Gastrocnemius medialis (tissue), 4 donors: ENCODE data around the gene LONP1. TPM values are rescaled to one million over a fixed set of nuclear protein-coding genes. Genes with fewer than 3 reads are reported as not detected.

ENCODE experiments used
- ATAC-seq, 2 donors: fragments of 150-250 bp; one replicate each; pipeline ENCODE4 v1.9.1; 2016
- DNase-seq, 2 donors: peaks; one replicate each; pipeline ENCODE4 v3.0.0-alpha.2; 2019
- H3K27ac ChIP-seq, 4 donors: fragments of 200-600 bp; sonication (generic); 1 replicate in 1 of 4; 2 replicates in 3 of 4; pipeline ENCODE4 v1.5.1; 2016 to 2018; ENCODE audit warnings: mild to moderate bottlenecking in 2 of 4, moderate library complexity in 1 of 4
- H3K27me3 ChIP-seq, 3 donors: fragments of 200-600 bp; sonication (generic) in 2 of 3; 1 replicate in 1 of 3; 2 replicates in 2 of 3; pipeline versions ENCODE4 v1.5.1 to v1.6.0; 2016 to 2019; ENCODE audit warnings: mild to moderate bottlenecking in 1 of 3, moderate library complexity in 1 of 3
- H3K36me3 ChIP-seq, 2 donors: fragments of 200-600 bp; sonication (generic) in 1 of 2; one replicate each; pipeline ENCODE4 v1.5.1; 2017 to 2018
- H3K4me1 ChIP-seq, 2 donors: fragments of 200-600 bp; sonication (generic) in 1 of 2; one replicate each; pipeline ENCODE4 v1.5.1; 2016 to 2017; ENCODE audit warnings: mild to moderate bottlenecking in 2 of 2
- H3K4me3 ChIP-seq, 4 donors: fragments of 200-600 bp; sonication (generic) in 3 of 4; 1 replicate in 1 of 4; 2 replicates in 3 of 4; pipeline ENCODE4 v1.5.1; 2016 to 2019; ENCODE audit warnings: mild to moderate bottlenecking in 2 of 4
- H3K9me3 ChIP-seq, 3 donors: fragments of 200-600 bp; sonication (generic) in 2 of 3; 1 replicate in 1 of 3; 2 replicates in 2 of 3; pipeline ENCODE4 v1.5.1; 2016 to 2019
- CTCF ChIP-seq, 5 experiments: fragments of 450-650 bp in 3 of 5; fragments of 200-600 bp in 2 of 5; sonication (generic) in 2 of 5; IDR thresholded peaks in 4 of 5; conservative IDR thresholded peaks in 1 of 5; 1 replicate in 4 of 5; 2 replicates in 1 of 5; pipeline ENCODE4 v1.5.1; 2016 to 2019; ENCODE audit warnings: antibody characterized with exemption in 5 of 5, mild to moderate bottlenecking in 3 of 5, moderate library complexity in 3 of 5
- POLR2A ChIP-seq, 2 donors: fragments of 450-650 bp; IDR thresholded peaks; one replicate each; pipeline ENCODE4 v1.6.1; 2017; ENCODE audit warnings: antibody characterized with exemption in 2 of 2, mild to moderate bottlenecking in 2 of 2, moderate library complexity in 2 of 2
- in situ Hi-C, 4 donors: fragments of 200-750 bp; cut with MboI; loops; one replicate each; pipeline versions ENCODE4 v1.15.0 to v1.8.0; 2017; ENCODE audit warnings: low sequenced_read_pairs in 4 of 4
- intact Hi-C: fragments of 100-400 bp; cut with DNase I; formaldehyde crosslinking; loops from one replicate; pipeline ENCODE4 v1.15.1; 2023; ENCODE audit warnings: low total_unique reads
- total RNA-seq, 4 donors: library from RNA; depleted of rRNA; stranded (reverse); fragments of >200 nt; gene quantifications; one replicate each; pipeline versions ENCODE4 v1.1.0 to v1.2.3, GENCODE V29; 2016

LONP1 gene
- total RNA-seq, 4 donors from 2014 or later: 33.1 to 77.7 (median 70.4) TPM

- H3K27me3 ChIP-seq: no peaks in the 10 kb centered on the region
- TF ChIP-seq CTCF (IDR thresholded peaks at IDR 0.05 in 4 of 5, conservative IDR thresholded peaks at IDR 0.05 in 1 of 5): no peak
- no peak for TF ChIP-seq POLR2A (IDR thresholded peaks at IDR 0.05)
- DNase-seq (no peak), ATAC-seq (no peak)
- in situ Hi-C loops (no loop called here), intact Hi-C loops (no loop called here)
- no peak overlapping the region for H3K27ac ChIP-seq
- H3K36me3 ChIP-seq: peaks cover 0 to 49% of the 10 kb centered on the region in 2 donors
- H3K4me1 ChIP-seq: peaks cover 9 to 13% of the 10 kb centered on the region in 2 donors
- no peak overlapping the region for H3K4me3 ChIP-seq
- no peaks in the 10 kb centered on the region for H3K9me3 ChIP-seq
These were observed 6.7 kb downstream of the LONP1 start for GRCh38 chr19:5713228-5713627.

DNA sequence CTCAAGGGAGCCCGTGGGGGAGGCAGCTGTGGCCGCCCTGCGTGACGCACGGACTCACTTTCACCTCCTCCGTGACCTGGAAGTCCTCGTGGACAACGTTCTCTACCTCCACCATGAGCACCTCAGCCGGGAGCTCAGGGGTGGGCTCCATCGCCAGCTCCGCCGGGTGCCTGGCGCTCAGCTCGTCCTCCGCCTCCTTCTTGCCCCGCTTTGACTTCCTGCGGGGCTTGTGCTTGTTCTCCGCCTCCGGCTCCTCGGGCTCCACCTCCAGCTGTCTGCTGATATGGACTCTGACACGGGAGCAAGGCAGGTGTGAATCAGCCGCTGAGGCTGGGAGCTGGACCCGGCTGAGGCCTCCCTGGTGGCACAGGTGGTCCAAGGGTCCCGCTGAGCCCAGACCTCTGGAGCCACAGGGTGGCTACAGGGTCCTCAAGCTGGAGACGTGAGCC is 8.2 kb downstream of the LONP1 start:
- no peaks in the 10 kb centered on the region for H3K27me3 ChIP-seq
- no peak overlapping the region for H3K4me3 ChIP-seq
- no peak for ATAC-seq
- in situ Hi-C loops: no loop called here
- no peak overlapping the region for H3K27ac ChIP-seq
- no peaks in the 10 kb centered on the region for H3K9me3 ChIP-seq
- DNase-seq: no peak
- no peaks in the 10 kb centered on the region for H3K4me1 ChIP-seq
- H3K36me3 ChIP-seq: peaks cover 0 to 63% of the 10 kb centered on the region in 2 donors
- no peak for TF ChIP-seq CTCF (IDR thresholded peaks at IDR 0.05 in 4 of 5, conservative IDR thresholded peaks at IDR 0.05 in 1 of 5)
- TF ChIP-seq POLR2A (IDR thresholded peaks at IDR 0.05): no peak
- intact Hi-C loops: no loop called here

DNA sequence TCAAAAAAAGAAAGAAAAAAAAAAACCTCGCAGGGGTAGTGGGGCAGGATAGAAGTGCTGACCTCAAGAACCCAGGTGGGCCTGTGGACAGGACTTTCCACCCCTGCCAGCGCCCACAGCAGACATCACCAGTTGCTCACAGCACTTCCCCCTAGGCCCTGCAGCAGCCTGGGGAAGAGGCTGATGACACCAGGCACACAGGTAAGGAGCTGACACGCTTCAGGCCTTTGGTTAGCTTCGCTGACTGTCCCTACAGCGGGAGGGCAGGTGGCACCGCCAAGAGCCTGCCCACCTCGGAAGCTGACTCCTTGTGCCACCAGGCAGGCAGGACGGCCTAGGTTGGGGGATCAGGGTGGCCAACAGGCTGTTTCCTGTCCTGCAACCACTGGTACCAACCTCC is 8.9 kb downstream of the LONP1 start:
- H3K27me3 ChIP-seq: no peaks in the 10 kb centered on the region
- TF ChIP-seq CTCF (IDR thresholded peaks at IDR 0.05 in 4 of 5, conservative IDR thresholded peaks at IDR 0.05 in 1 of 5): no peak
- no peak for ATAC-seq
- no peaks in the 10 kb centered on the region for H3K9me3 ChIP-seq
- intact Hi-C loops: no loop called here
- no peaks in the 10 kb centered on the region for H3K4me1 ChIP-seq
- no peak overlapping the region for H3K27ac ChIP-seq
- peaks cover 0 to 70% of the 10 kb centered on the region in 2 donors for H3K36me3 ChIP-seq
- DNase-seq: no peak
- in situ Hi-C loops: no loop called here
- H3K4me3 ChIP-seq: no peak overlapping the region

DNA sequence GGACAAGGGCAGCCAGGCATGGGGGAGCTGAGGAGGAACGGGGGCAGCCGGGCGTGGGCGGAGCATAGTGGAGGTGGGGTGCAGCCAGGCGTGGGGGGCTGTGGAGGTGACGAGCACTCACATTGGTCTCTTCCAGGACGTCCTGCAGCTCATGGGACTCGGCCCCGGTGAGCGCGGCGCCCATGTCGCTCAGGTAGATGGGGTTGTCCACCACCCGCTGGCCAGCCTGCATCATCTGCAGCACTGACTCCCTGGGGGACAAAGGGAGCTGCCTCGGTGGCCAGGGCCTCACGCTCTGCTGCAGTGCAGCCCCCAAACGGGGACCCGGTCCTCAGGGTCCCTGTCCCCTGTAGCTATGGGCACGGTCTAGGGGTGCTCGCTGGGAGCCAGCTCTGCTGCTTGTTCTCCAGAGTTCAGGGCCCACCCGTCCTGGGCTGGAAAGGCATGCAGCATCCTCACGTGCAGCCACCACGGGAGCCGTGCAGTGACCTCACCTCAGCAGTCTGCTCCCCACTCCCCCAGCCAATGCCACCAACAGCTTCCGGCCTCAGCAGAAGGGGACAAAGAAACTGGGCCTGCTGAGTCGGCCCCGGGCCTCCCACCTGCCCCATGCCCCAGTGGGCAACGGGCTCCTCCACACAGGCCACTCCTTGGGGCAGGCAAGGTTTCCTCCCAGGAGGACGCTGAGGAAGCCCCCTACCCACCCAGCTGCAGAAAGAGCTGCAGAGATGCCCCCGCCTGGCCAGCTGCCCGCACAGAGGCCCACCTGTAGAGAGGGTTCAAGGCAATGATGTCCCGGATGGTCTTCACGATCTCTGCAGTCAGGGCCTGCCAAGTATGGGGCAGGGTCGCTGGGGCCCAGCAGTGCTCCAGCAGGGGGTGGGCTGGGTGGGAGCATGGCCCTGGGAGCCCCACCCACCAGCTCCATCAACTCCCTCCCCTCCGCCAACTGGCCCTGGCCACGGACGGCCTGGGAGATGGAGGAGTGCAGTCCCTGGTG is 12.1 kb downstream of the LONP1 start:
- Histone ChIP-seq H3K4me1 (no peaks in the 10 kb centered on the region), H3K27ac (no peak overlapping the region), H3K36me3 (peaks cover 0 to 83% of the 10 kb centered on the region in 2 donors), H3K4me3 (no peak overlapping the region), H3K27me3 (no peaks in the 10 kb centered on the region), H3K9me3 (no peaks in the 10 kb centered on the region)
- in situ Hi-C loops (no loop called here), intact Hi-C loops (no loop called here)
- TF ChIP-seq POLR2A (IDR thresholded peaks at IDR 0.05) (no peak), CTCF (IDR thresholded peaks at IDR 0.05 in 4 of 5, conservative IDR thresholded peaks at IDR 0.05 in 1 of 5) (no peak)
- DNase-seq (no peak), ATAC-seq (no peak)
